Upper lobe of right lung (tissue), 1 donor: ENCODE data around the gene PXYLP1. TPM values are rescaled to one million over a fixed set of nuclear protein-coding genes. Genes with fewer than 3 reads are reported as not detected.

Experiments
- ATAC-seq: fragments of 200-7000 bp; cut with Tn5 transposase; one replicate; pipeline ENCODE4 v1.9.1; 2020; ENCODE audit warnings: mild to moderate bottlenecking, moderate library complexity
- DNase-seq: peaks from one replicate; pipeline ENCODE4 v3.0.0-alpha.2; 2020
- H3K27ac ChIP-seq: fragments of 200-600 bp; one replicate; pipeline ENCODE4 v1.8.0; 2022
- H3K27me3 ChIP-seq: fragments of 200-600 bp; one replicate; pipeline ENCODE4 v1.8.0; 2022; ENCODE audit warnings: mild to moderate bottlenecking
- H3K36me3 ChIP-seq: fragments of 200-600 bp; one replicate; pipeline ENCODE4 v1.8.0; 2022
- H3K4me1 ChIP-seq: fragments of 200-600 bp; one replicate; pipeline ENCODE4 v1.8.0; 2022
- H3K4me3 ChIP-seq: fragments of 200-600 bp; one replicate; pipeline ENCODE4 v1.8.0; 2022; ENCODE audit warnings: mild to moderate bottlenecking
- H3K9me3 ChIP-seq: fragments of 200-600 bp; one replicate; pipeline ENCODE4 v1.8.0; 2022
- CTCF ChIP-seq: fragments of 200-600 bp; IDR thresholded peaks from one replicate; pipeline ENCODE4 v1.8.0; 2022; ENCODE audit warnings: antibody characterized with exemption
- intact Hi-C: fragments of 100-400 bp; cut with DNase I; formaldehyde crosslinking; loops from one replicate; pipeline ENCODE4 v1.11.0; 2022
- total RNA-seq: library from RNA; stranded (reverse); fragmentation: NEBNext Ultra II Directional; extraction: Animal tissue kit (Norgen Biotek cat#: 25700); gene quantifications from one replicate; pipeline ENCODE4 v1.2.1, GENCODE V29; 2021
- donor health status: DM: no; HTN: yes; CAD: no; lungs with severe emphysema.

Gene PXYLP1
- total RNA-seq, 1 donor from 2014 or later = 13.6 TPM

- H3K27ac ChIP-seq = no peak overlapping the region
- no peak for ATAC-seq
- no peaks in the 10 kb centered on the region for H3K36me3 ChIP-seq
- intact Hi-C loops = no loop called here
- H3K4me1 ChIP-seq = peaks cover 7% of the 10 kb centered on the region
- no peak for TF ChIP-seq CTCF
- no peaks in the 10 kb centered on the region for H3K9me3 ChIP-seq
- no peak overlapping the region for H3K4me3 ChIP-seq
- DNase-seq = no peak
- no peaks in the 10 kb centered on the region for H3K27me3 ChIP-seq
Measured at GRCh38 chr3:141271279-141272030, 39.8 kb downstream of the PXYLP1 start.

GRCh38 chr3:141272906-141273662, 41.5 kb downstream of the PXYLP1 start:
- Histone ChIP-seq H3K27ac (no peak overlapping the region), H3K27me3 (no peaks in the 10 kb centered on the region), H3K36me3 (no peaks in the 10 kb centered on the region), H3K9me3 (no peaks in the 10 kb centered on the region), H3K4me3 (no peak overlapping the region), H3K4me1 (peaks cover 7% of the 10 kb centered on the region)
- no peak for DNase-seq
- intact Hi-C loops = no loop called here
- TF ChIP-seq CTCF = no peak
- no peak for ATAC-seq

GRCh38 chr3:141273700-141274410, 42.2 kb downstream of the PXYLP1 start:
- no peaks in the 10 kb centered on the region for H3K9me3 ChIP-seq
- H3K4me1 ChIP-seq = peaks cover 8% of the 10 kb centered on the region
- TF ChIP-seq CTCF = no peak
- H3K27me3 ChIP-seq = no peaks in the 10 kb centered on the region
- H3K36me3 ChIP-seq = no peaks in the 10 kb centered on the region
- intact Hi-C loops = no loop called here
- DNase-seq = no peak
- no peak overlapping the region for H3K4me3 ChIP-seq
- ATAC-seq = no peak
- H3K27ac ChIP-seq = no peak overlapping the region

GRCh38 chr3:141274411-141275031, 42.9 kb downstream of the PXYLP1 start:
- Histone ChIP-seq H3K27me3 (no peaks in the 10 kb centered on the region), H3K9me3 (no peaks in the 10 kb centered on the region), H3K27ac (no peak overlapping the region), H3K4me1 (peaks cover 12% of the 10 kb centered on the region), H3K4me3 (no peak overlapping the region), H3K36me3 (no peaks in the 10 kb centered on the region)
- intact Hi-C loops = no loop called here
- no peak for TF ChIP-seq CTCF
- no peak for DNase-seq
- ATAC-seq = no peak

- TF ChIP-seq CTCF = no peak
- Histone ChIP-seq H3K9me3 (no peaks in the 10 kb centered on the region), H3K27me3 (no peaks in the 10 kb centered on the region), H3K4me1 (peaks cover 12% of the 10 kb centered on the region), H3K4me3 (no peak overlapping the region), H3K36me3 (no peaks in the 10 kb centered on the region), H3K27ac (peak overlapping the region; percentile 30)
- no peak for ATAC-seq
- DNase-seq = no peak
- intact Hi-C loops = no loop called here
Measured at GRCh38 chr3:141275032-141275422, 43.4 kb downstream of the PXYLP1 start.
